ENCODE results near the gene UNKL. TPM values are rescaled to one million over a fixed set of nuclear protein-coding genes. Genes with fewer than 3 reads are reported as not detected.

UNKL gene
- polyA plus RNA-seq, 1 experiment, result 15.4 TPM

DNA sequence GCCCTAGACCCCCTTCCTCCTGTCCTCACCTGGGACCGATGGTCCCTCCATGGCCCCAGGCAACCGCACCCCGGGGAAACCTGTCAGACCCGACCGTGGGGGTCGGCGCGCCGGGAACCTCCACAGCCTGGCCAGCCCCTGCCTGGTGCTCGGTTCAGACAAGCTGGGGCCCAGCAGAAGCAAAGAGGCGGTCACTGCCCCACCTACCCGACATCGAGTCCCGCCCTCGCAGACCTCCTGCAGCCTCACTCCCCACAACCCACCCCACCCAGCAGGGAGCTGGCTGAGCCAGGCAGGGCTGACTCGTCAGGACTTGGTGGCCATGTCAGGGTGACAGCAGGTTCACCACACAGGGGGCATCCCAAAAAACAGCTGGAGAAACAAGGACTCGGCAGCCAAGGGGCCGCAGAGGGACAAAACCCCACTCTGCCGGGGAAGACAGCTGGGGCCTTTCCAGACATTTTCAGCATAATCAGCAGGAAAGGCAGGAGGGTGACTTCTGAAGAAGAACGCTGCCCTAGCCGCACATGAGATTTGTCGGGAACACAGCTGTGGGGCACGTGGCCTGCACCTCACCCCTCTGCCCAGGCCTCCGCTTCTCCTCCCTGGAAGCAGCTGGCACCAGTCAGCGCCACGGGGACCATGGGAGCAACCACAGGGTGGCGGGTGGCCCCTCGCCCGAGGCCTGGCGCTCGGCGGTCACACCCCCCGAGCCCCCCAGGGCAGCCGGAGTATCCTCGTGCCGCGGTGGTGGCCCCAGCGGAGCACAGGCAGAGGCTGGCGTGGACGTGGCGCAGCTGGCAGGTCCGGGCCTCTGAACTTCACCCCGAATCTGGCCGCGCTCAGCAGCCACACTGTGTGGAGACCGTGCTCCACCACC is 39.8 kb downstream of the UNKL start:
- no peaks in the 10 kb centered on the region for H3K27me3 ChIP-seq (ENCODE audit: control insufficient read depth, insufficient read depth, low read length)
- H3K4me3 ChIP-seq (ENCODE audit: low read depth, low read length), result no peak overlapping the region
- ChIA-PET POLR2A (no interaction called here), CTCF (no interaction called here)
- TF ChIP-seq, protein P1, sequence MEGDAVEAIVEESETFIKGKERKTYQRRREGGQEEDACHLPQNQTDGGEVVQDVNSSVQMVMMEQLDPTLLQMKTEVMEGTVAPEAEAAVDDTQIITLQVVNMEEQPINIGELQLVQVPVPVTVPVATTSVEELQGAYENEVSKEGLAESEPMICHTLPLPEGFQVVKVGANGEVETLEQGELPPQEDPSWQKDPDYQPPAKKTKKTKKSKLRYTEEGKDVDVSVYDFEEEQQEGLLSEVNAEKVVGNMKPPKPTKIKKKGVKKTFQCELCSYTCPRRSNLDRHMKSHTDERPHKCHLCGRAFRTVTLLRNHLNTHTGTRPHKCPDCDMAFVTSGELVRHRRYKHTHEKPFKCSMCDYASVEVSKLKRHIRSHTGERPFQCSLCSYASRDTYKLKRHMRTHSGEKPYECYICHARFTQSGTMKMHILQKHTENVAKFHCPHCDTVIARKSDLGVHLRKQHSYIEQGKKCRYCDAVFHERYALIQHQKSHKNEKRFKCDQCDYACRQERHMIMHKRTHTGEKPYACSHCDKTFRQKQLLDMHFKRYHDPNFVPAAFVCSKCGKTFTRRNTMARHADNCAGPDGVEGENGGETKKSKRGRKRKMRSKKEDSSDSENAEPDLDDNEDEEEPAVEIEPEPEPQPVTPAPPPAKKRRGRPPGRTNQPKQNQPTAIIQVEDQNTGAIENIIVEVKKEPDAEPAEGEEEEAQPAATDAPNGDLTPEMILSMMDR (IDR thresholded peaks at IDR 0.05; ENCODE audit: insufficient read depth, low read depth, low read length), result no peak
- no peak for DNase-seq (ENCODE audit: low read depth)
- peaks cover 14% of the 10 kb centered on the region for H3K36me3 ChIP-seq (ENCODE audit: control insufficient read depth, insufficient read depth, low read length)

DNA sequence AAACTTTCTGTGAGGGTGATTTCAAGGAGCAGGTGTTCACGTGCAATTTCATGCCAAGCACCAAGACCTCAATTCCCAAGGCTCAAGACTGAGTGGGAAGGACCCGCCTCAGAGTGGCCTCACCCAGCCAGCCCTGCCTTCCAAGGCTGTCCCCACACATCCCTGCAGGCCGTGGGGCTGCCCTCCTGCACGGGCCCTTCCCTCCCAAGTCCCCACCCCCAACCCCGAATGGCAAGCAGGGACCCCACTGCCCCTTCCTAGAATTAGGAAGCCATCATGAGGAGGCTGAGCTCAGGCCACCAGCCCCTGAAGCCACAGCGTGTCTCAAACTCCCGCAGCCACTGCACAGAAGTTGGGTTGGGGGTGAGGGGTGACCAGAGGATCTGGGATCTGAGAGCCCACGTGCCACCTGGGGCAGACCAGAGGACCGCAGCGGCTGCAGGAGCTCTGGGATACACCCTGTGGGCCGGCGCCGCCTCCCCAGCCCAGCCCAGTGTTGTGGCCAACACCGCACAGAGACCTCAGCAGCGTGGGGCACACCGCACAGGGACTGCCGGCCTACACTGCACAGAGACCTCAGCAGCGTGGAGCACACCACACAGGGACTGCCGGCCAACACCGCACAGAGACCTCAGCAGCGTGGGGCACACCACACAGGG is 42.1 kb downstream of the UNKL start:
- no peak for DNase-seq (ENCODE audit: low read depth)
- Histone ChIP-seq H3K4me3 (ENCODE audit: low read depth, low read length) (no peak overlapping the region), H3K27me3 (ENCODE audit: control insufficient read depth, insufficient read depth, low read length) (no peaks in the 10 kb centered on the region), H3K36me3 (ENCODE audit: control insufficient read depth, insufficient read depth, low read length) (peaks cover 15% of the 10 kb centered on the region)
- POLR2A ChIA-PET, result no interaction called here
- CTCF ChIA-PET, result interaction anchor here (2.3 kb wide), 1 partner anchor 9 kb away, joined by 8 read pairs; no protein-coding TSS in a partner anchor
- TF ChIP-seq, protein P1 (IDR thresholded peaks at IDR 0.05; ENCODE audit: insufficient read depth, low read depth, low read length), result no peak

DNA sequence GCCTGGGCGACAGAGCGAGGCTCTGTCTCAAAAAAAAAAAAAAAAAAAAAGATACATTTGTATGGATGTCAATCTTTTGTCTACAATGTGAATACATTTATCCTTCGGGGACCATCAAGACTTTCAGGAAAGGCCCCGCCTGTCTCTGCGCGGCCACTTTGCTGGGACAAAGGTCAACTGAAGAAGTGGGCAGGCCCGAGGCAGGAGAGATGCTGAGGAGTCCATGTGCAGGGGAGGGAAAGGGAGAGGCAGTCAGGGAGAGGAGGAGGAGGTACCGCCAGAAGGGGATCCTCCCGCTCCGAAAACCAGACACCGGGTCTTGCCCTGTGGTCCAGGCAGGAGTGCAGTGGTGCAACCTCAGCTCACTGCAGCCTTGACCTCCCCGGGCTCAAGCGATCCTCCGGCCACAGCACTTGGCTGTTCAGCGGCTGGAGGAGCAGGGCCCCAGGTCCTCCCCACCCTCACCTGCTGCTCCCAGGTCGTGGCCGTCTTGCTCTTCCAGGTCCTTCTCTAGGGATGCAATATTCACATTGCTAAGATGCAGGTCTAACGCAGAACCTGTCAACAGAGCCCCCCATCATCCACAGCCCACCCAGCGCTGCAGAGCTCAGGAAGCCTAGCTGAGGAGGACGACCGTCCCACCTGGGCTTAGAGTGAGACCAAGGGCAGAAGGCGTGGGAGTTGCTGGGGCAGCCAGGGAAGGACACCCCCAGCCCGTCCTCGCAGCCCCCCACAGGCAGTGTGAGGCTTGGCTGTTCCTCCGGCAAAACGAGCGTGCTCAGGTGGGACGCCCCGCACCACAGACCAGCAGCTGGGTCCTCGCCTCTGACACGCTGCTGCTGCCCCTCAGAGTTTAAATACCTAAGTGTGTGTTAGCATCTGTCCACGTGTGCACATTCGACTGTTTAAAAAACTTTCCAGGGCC is 43.2 kb downstream of the UNKL start:
- TF ChIP-seq, protein P1 (IDR thresholded peaks at IDR 0.05; ENCODE audit: insufficient read depth, low read depth, low read length), result no peak
- no peak for DNase-seq (ENCODE audit: low read depth)
- ChIA-PET CTCF (interaction anchor here (2.3 kb wide), 1 partner anchor 8 kb away, joined by 8 read pairs; no protein-coding TSS in a partner anchor), POLR2A (no interaction called here)
- no peaks in the 10 kb centered on the region for H3K27me3 ChIP-seq (ENCODE audit: control insufficient read depth, insufficient read depth, low read length)
- peaks cover 23% of the 10 kb centered on the region for H3K36me3 ChIP-seq (ENCODE audit: control insufficient read depth, insufficient read depth, low read length)
- no peak overlapping the region for H3K4me3 ChIP-seq (ENCODE audit: low read depth, low read length)

DNA sequence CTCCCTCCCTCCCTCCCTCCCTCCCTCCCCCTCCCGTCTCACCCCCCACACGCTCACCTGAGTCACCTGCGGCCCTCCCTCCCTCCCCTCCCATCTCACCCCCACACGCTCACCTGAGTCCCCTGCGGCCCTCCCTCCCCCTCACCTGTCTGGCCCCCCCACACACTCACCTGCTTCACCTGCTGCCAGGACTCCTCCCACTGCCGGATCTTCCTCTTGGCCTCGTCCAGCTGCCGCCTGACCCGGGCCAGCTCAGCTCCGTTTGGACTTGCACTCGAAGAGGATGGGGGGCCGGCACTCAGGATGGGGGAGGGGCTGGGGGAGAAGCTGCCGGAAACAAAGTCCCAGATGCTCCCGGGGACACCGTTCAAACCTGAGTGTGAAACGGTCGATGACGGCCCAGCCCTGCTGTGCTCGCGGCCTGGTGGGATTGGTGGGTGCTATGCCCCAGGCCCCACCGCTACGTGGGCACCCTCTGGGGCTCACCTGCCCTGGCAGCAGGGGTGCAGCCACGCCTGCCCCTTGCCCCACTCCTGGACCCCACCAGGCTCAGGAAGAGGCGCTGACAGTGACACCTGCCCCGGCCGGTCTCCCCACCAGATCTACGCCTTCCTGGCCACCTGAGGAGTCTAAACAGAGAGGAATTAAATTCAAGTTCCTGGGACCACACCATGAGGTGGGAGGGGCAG is 46.9 kb downstream of the UNKL start:
- POLR2A ChIA-PET, result no interaction called here

More for the DNA sequence above, 46.9 kb downstream of the UNKL start:
- TF ChIP-seq, protein P1 (IDR thresholded peaks at IDR 0.05; ENCODE audit: insufficient read depth, low read depth, low read length), result no peak
- Histone ChIP-seq H3K4me3 (ENCODE audit: low read depth, low read length) (no peak overlapping the region), H3K36me3 (ENCODE audit: control insufficient read depth, insufficient read depth, low read length) (peaks cover 35% of the 10 kb centered on the region), H3K27me3 (ENCODE audit: control insufficient read depth, insufficient read depth, low read length) (no peaks in the 10 kb centered on the region)
- CTCF ChIA-PET, result interaction anchor here (3.2 kb wide), 1 partner anchor 11 kb away, joined by 18 read pairs; no protein-coding TSS in a partner anchor
- no peak for DNase-seq (ENCODE audit: low read depth)
